ENCODE data around the gene MID1.

GRCh38 chrX:10397349-10397748 is 223.0 kb downstream of the MID1 start:
- no peak for TF ChIP-seq CTCF (IDR thresholded peaks at IDR 0.05)
- no peak for TF ChIP-seq POLR2A (IDR thresholded peaks at IDR 0.05)

All from Peyer's patch (tissue), 4 donors.